Measurements from ENCODE around the gene TAF5L.
"Not testable (repeated sequence)": the region's sequence is repeated elsewhere in the genome, so short reads cannot be mapped to it uniquely, and the experiment has no call there.

- not testable (repeated sequence) for TF ChIP-seq CTCF (conservative IDR thresholded peaks at IDR 0.05; ENCODE audit: low read depth, low read length); SMC3 (IDR thresholded peaks at IDR 0.05; ENCODE audit: low read depth, low read length)
Measured at GRCh38 chr1:229559336-229559801, 66.6 kb downstream of the TAF5L start.
